ENCODE data around the gene PNCK. TPM values are rescaled to one million over a fixed set of nuclear protein-coding genes. Genes with fewer than 3 reads are reported as not detected.

PNCK gene
- total and polyA plus RNA-seq, 12 donors = 0.42 to 6.5 (median 1.2) TPM; not detected in 2

GRCh38 chrX:153649178-153649914, 24.3 kb downstream of the PNCK start:
- 77 to 83% (median 79%) methylated on average over 5 to 26 of the region's 26 CpGs for WGBS, 4 donors
- DNase-seq = peak; percentile 23 to 56 (median 50)
- peaks cover 50% of the 10 kb centered on the region for H3K27me3 ChIP-seq

GRCh38 chrX:153648358-153649177, 25.0 kb downstream of the PNCK start:
- intact Hi-C loops (cut with DNase I) = loop anchor here (5.0 to 10.0 kb wide), 2 partner anchors 36 to 94 kb away; no protein-coding TSS in a partner anchor
- 43 to 79% (median 74%) methylated on average over 6 to 17 of the region's 17 CpGs for WGBS, 4 donors
- DNase-seq = peak in 3 of 7 donors; percentile 3 to 5 (median 3)
- Histone ChIP-seq H3K27me3 (peaks cover 50% of the 10 kb centered on the region), H3K4me3 (no peak overlapping the region), H3K27ac (no peak overlapping the region), H3K4me1 (replicated peaks in 1 of 2) (no peaks in the 10 kb centered on the region), H3K9me3 (replicated peaks in 1 of 3) (no peaks in the 10 kb centered on the region), H3K36me3 (replicated peaks in 1 of 2) (no peaks in the 10 kb centered on the region)
- TF ChIP-seq POLR2A (IDR thresholded peaks at IDR 0.05) = no peak
- TF ChIP-seq, protein P1, sequence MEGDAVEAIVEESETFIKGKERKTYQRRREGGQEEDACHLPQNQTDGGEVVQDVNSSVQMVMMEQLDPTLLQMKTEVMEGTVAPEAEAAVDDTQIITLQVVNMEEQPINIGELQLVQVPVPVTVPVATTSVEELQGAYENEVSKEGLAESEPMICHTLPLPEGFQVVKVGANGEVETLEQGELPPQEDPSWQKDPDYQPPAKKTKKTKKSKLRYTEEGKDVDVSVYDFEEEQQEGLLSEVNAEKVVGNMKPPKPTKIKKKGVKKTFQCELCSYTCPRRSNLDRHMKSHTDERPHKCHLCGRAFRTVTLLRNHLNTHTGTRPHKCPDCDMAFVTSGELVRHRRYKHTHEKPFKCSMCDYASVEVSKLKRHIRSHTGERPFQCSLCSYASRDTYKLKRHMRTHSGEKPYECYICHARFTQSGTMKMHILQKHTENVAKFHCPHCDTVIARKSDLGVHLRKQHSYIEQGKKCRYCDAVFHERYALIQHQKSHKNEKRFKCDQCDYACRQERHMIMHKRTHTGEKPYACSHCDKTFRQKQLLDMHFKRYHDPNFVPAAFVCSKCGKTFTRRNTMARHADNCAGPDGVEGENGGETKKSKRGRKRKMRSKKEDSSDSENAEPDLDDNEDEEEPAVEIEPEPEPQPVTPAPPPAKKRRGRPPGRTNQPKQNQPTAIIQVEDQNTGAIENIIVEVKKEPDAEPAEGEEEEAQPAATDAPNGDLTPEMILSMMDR (IDR thresholded peaks at IDR 0.05) = no peak

More at GRCh38 chrX:153649178-153649914, 24.3 kb downstream of the PNCK start:
- intact Hi-C loops (cut with DNase I) = loop anchor here (5.0 to 10.0 kb wide), 2 partner anchors 37 to 95 kb away; no protein-coding TSS in a partner anchor
- H3K27ac ChIP-seq = no peak overlapping the region
- H3K4me1 ChIP-seq (replicated peaks in 1 of 2) = no peaks in the 10 kb centered on the region
- no peak overlapping the region for H3K4me3 ChIP-seq
- no peaks in the 10 kb centered on the region for H3K36me3 ChIP-seq (replicated peaks in 1 of 2)
- TF ChIP-seq, protein P1 (IDR thresholded peaks at IDR 0.05) = peak; percentile 20 to 52 (median 36)
- no peak for TF ChIP-seq POLR2A (IDR thresholded peaks at IDR 0.05)
- H3K9me3 ChIP-seq (replicated peaks in 1 of 3) = no peaks in the 10 kb centered on the region

DNA sequence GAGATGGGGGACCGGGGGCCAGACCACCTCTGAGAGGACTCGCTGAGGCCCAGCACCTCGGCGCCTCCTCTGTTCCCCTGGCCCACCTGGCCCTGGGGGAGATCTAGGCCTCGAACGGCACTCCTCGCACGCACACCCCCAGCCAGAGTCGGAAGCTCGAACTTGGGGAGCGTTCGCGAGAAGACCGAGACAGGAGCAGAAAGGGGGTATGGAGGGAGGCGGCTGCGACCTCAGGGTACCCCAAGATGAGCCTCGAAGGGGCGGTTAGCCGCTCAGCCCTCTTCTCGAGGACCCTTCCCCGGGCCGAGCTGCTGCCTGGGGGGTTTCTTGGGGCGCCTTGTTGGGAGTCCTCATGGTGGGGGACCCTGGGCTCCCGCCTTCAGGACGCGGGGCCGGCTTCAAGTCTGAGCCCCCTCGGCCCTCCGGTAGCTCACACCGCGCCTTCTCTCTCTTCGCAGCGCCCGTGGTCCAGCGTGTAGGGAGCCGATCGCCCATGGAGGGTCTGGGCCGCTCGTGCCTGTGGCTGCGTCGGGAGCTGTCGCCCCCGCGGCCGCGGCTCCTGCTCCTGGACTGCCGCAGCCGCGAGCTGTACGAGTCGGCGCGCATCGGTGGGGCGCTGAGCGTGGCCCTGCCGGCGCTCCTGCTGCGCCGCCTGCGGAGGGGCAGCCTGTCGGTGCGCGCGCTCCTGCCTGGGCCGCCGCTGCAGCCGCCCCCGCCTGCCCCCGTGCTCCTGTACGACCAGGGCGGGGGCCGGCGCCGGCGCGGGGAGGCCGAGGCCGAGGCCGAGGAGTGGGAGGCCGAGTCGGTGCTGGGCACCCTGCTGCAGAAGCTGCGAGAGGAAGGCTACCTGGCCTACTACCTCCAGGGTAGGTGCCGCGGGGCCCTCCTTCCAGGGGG, 25.9 kb downstream of the PNCK start:
- intact Hi-C loops (cut with DNase I) = loop anchor here (5.0 to 10.0 kb wide), 2 partner anchors 35 to 93 kb away; no protein-coding TSS in a partner anchor
- no peaks in the 10 kb centered on the region for H3K36me3 ChIP-seq (replicated peaks in 1 of 2)
- 31 to 51% (median 37%) methylated on average over 8 to 85 of the region's 85 CpGs for WGBS, 4 donors
- H3K4me1 ChIP-seq (replicated peaks in 1 of 2) = no peaks in the 10 kb centered on the region
- peak in 4 of 7 donors; percentile 3 to 10 (median 6) for DNase-seq
- peak overlapping the region in 1 of 4 donors; percentile 39 for H3K4me3 ChIP-seq
- H3K9me3 ChIP-seq (replicated peaks in 1 of 3) = no peaks in the 10 kb centered on the region
- H3K27me3 ChIP-seq = peaks cover 50% of the 10 kb centered on the region
- H3K27ac ChIP-seq = no peak overlapping the region
- no peak for TF ChIP-seq POLR2A (IDR thresholded peaks at IDR 0.05)
- TF ChIP-seq, protein P1 (IDR thresholded peaks at IDR 0.05) = no peak

Data from adrenal gland (tissue), 12 donors.